Measurements from ENCODE around the gene ENTPD8.

ENTPD8 gene

DNA sequence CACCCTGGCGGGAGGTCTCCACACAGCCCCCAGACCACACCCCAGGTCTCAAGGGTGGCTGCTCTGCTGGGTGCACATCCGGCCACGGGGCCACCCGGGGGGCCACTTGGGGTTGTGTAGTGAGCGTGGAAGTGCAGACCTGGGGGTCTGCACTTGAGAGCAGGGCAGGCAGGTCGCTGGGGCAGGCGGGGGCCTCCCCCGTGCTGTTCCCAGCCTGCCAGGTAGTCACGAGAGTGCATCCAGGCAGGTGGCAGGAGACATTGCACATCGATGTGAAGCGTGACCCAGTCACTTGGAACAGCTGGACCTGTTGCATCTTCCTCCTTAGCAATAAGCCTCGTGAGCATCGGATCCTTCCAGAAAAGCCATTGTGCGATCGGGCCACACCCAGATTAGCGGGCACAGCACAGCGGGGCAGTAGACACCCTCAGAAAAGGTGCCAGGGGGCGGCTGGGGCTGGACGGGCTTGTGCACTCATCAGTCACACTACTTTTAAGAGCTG is 4.8 kb upstream of the ENTPD8 start:
- DNase-seq = no peak

DNA sequence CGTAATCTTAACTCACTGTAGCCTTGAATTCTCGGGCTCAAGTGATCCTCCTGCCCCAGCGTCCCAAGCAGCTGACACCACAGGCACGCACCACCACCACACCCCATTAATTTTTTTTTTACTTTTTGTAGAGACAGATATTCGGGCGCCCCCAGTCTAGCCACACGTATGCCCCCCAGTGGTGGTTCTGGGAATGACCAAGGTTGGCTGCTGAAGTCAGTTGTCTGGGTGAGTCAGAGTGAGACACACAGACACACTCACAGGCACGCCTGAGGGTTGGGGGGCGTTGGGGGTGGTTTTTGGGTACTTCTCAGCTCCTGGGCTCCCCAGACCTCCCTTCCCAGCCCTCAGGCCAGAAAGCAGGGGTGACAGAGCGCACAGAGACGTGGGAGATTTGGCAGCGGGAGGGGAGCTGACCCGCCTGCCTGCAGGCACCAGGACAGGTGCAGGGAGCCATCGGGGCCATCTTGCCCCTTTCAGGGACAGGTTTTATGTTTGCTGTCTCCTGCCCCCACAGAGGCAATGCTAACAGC is 4.2 kb upstream of the ENTPD8 start:
- DNase-seq = peak; percentile 92

DNA sequence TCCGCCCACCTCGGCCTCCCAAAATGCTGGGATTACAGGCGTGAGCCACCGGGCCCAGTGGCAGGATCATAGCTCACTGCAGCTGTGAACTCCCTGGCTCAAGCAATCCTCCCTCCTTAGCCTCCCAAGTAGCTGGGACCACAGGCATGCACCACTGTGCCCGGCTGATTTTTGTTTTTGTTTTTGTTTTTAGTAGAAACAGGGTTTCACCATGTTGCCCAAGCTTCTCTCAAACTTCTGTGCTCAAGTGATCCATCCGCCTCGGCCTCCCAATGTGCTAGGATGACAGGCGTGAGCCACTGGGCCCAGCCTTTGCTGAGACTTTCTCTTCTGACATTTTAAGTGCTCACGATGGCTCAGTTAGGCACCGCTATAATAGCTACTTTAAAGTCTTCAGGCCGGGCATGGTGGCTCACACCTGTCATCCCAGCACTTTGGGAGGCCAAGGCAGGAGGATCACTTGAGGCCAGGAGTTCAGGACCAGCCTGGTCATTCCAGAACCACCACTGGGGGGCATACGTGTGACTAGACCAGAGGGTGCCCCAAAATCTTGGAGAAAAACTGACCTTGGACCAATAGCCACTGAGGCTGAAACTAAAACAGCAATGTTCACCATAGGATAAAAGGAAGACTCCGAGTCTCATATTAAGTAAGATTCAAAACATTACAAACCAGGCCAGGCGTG is 3.1 kb upstream of the ENTPD8 start:
- DNase-seq = no peak

DNA sequence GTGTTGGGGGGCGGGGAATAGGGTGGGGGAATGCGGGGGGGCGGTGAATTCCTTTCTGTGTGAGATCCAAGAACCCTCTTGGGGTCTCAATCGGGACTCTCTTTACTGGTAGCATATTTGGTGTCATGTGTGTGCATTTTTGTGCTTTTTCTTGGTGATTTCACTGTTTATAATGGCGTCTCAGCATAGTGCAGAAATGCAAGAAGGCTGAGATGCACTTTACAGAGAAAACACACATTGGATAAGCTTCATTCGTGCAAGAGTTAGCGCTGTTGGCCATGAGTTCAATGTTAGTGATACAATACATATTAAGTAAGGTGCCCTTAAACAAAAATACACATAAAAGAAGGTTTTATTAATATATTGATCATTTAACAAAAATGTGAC is 771 bp upstream of the ENTPD8 start:
- no peak for DNase-seq

DNA sequence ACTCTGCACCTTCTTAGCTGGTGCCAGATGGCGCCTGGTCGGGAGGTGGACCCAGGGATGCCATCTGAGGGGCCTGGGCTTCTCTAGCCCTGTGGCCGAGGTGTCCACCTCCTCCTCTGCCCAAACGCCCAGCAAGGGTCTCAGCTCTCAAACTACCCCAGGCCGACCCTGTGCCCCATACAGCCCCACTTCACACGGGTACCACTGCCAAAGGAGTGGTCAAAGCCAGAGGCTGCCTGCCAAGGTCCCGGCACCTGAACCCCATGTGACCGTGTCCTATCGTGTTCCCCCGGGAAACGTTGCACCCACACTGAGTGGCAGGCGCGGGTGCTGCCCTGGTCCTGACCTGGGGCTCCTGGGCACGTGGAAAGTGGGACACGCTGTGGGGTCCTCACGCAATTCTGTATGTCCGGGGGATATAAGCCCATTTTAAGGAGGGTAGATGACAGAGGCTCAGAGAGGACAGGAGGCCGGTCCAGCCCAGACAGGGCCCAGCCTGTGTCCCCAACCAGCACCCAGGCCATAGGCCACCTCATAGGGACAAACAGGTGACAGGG is 1.9 kb downstream of the ENTPD8 start:
- no peak for DNase-seq

DNA sequence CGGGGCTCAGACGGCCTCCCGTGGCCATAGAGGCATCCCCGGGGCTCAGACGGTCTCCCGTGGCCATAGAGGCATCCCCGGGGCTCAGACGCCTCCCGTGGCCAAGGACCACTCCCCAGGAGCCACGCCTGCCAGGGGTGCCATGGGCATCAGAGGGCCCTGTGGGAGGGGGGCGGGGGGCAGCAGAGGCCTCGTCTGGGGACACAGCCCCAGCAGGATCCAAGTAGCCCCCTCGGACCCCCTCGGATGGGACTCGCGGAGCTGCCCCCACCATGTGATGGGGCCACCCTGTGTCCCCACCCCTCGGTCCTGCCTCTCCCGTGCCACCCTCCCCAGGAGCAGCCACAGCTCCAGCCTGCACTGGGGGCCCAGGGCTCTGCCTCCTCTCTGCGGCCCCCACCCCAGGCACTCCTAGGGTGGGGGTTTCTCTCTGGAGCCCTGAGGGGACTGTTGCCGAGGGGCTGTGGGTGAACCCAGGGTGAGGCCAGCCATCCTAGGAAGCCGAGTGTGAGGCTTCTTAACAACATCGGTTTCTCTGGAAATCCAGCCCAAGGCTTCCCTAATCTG is 2.5 kb downstream of the ENTPD8 start:
- no peak for DNase-seq

DNA sequence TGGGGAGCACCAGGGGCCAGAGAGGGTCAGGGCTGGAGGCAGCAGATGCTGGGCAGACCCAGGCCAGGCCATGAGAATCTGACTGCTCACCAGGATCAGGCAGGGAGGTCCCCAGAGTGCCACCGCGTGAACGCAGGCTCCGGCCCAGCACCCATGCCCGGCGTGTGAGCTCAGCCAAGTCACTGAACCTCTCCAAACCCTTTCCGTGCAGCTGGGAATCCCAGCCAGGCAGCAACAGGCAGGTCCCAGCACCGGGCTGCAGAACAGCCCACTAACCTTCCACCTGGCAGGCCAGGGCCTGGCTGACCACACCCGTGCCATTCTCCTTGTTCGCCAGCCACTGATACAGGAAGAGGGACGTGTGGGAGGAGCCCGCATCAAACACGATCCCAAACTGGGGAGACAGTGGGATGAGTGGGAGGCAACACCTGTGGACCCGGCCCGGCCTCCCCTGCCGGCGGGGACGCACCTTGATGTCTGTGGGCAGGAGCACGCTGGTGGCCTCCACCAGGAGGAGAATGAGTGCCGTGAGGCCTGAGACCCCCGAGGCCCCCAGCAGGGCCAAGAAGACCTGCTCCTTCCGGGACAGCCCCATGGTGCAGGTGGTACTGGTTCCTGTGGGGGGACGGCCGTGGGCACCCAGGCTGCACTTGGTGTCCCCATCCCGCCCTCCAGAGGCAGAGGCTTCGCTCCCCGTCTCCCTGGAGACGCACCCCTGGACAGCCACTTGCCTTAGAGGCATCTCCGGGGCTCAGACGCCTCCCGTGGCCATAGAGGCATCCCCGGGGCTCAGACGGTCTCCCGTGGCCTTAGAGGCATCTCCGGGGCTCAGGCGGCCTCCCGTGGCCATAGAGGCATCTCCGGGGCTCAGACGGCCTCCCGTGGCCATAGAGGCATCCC is 3.2 kb downstream of the ENTPD8 start:
- DNase-seq = no peak

DNA sequence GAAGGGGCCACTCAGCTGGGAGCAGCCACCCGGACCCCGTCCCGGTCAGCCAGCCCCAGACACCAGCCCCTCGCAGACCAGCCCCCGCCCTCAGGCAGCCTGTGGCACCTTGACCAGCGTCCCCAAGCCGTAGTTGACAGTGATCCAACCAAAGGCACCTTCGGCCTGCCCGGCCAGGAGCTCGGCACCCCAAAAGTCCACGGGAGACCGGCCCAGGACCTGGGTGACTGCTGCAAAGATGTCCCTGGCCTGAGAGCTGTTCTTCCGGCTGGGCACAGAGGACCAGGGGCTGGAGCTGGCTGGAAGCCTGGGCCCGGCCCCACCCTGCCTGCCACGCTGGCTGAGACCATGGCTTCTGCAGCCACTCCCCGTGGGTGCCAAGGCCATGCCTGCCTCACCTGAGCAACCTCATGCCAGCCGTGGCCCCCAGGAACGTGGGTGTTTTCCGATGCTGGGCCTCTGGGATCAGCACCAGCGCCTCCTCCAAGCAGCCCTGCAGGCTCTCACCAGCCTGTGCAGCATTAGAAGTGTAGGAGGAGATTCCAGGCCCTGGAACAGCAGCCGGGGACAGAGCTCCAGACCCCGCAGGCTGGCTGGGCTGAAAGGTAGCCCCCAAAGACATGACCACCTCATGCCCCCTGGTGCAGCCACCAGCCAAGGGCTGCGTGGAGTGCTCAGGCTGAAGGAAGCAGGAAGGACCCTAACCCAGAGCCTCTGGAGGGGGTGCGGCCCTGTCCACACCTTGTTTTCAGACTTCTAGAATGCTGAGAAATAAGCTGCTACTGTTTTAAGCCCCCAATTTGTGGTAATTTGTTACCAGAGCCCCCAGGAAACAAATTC is 4.2 kb downstream of the ENTPD8 start:
- DNase-seq = no peak

DNA sequence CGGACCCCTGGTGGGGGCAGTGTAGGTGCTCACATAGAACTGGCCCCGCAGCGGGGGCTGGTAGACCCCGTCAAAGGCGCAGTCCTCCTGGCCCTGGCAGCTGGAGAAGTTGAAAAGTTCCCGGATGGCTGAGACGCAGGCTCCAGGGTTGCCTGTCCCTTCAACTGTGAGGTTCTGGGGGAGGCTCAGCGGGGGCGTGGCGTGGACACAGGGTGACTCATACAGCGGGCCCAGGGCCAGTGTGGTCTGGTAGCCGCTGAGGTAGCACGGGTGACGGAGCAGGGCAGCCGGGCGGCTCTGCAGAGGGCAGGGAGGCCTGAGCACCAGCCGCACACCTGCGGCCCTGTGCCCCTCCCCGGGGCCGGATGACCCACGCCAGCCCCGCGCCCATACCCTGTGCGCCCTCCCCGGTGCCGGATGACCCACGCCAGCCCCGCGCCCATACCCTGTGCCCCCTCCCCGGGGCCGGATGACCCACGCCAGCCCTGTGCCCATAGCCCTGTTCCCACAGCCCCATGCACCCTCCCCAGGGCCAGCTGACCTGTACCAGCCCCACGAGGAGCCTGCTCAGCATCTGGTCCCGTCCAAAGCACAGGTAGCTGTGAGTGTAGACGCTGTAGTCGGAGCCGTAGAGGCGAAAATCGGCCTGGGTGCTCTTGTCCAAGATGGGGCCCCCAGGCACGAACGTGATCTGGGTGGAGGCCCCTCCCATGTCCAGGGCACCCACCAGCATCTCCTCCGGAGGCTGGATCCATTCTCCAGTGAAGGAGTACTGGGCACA is 5.0 kb downstream of the ENTPD8 start:
- no peak for DNase-seq

DNA sequence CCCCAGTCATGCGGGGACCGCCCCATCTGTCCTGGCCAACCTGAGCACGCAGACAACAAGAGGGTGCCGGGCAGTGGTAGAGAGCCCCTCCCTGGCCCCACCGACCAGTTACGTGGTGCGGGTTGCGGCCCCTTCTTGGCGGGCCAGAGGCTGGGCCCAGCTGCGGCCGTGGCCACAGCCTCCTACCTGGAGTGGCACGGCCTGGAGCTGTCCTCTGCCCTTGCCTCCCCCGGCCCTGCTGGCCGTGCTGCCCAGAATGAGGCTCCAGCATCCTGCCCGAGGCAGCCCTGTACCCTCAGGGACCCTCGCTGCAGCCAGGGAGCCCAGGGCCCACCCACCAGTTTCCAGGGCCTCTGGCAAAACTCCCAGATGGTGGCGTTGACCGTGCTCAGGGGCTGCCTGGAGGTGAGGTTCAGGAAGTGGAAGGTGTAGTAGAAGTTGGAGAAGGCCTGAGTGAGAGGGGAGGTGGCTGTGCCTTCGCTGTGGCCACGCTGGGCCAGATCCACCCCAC is 5.7 kb downstream of the ENTPD8 start:
- no peak for DNase-seq

DNA sequence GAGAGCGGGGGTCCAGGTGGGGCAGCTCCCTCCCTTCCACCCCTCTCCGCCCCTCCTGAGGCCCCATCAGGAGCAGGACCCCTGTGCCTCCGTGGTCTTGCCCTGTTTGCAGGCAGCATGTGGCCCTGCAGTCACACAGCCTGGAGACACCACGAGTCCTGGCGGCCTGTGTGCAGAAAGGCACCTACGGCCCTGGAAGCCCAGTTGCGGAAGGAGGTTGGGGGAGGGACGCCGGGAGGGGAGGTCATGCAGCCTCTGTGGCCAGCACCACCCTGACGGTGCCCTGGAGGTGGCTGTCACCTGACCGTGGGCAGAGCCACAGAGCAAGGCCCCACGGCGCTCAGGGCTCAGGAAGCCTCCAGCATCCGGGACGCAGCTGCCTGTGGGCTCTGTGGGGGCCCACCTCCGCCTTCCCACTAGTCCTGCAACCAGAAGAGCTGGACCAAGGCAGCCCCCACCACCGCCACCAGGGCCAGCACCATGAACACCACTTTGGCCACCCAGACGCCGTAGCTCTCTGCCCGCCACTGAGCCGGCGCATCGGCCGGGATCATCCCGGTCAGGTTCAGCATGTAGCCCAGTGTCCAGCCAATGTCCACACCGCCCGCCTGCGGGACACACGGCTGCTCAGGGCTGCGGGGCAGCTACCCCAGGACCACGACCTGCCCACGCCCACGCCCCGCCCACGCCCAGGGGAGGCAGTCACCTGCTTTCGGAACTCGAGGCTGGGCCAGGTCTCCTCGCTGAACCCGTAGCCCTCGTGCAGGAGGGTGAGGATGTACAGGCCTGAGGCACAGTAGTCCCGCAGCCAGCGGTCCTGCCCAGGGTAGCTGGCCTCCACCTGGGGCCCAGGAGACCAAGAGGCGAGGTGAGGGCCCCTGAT is 6.4 kb downstream of the ENTPD8 start:
- no peak for DNase-seq

DNA sequence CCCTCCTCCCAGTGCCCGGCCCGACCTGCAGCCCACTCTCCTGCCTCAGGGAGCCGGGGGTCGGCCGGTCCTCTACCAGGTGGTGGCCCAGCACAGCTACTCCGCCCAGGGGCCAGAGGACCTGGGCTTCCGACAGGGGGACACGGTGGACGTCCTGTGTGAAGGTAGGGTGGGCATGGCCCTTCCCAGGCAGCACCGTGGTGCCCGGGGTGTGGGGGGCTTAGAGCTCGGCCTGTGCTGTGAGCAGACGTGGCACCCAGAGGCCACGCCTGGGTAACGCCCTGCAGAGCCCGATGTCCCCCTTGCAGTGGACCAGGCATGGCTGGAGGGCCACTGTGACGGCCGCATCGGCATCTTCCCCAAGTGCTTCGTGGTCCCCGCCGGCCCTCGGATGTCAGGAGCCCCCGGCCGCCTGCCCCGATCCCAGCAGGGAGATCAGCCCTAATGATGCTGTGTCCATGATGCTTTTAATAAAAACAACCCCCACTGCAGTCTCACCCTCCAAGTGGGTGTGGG is 7.2 kb downstream of the ENTPD8 start:
- no peak for DNase-seq

DNA sequence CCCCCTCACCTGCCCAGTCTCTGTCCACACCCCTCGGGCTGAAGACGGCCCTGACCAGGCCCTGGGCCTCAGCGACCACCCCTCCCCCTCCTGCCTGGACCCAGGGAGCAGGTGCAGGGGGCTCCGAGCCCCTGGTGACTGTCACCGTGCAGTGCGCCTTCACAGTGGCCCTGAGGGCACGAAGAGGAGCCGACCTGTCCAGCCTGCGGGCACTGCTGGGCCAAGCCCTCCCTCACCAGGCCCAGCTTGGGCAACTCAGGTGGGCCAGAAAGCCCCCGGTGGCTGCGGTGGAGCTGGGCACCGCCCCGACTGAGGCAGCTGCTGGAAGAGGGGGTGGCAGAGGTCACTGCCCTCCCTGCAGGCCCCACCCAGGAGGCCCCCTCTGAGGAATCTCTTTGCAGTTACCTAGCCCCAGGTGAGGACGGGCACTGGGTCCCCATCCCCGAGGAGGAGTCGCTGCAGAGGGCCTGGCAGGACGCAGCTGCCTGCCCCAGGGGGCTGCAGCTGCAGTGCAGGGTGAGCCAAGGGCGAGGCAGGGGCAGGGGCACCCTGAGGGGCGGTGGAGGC is 7.7 kb downstream of the ENTPD8 start:
- no peak for DNase-seq

DNA sequence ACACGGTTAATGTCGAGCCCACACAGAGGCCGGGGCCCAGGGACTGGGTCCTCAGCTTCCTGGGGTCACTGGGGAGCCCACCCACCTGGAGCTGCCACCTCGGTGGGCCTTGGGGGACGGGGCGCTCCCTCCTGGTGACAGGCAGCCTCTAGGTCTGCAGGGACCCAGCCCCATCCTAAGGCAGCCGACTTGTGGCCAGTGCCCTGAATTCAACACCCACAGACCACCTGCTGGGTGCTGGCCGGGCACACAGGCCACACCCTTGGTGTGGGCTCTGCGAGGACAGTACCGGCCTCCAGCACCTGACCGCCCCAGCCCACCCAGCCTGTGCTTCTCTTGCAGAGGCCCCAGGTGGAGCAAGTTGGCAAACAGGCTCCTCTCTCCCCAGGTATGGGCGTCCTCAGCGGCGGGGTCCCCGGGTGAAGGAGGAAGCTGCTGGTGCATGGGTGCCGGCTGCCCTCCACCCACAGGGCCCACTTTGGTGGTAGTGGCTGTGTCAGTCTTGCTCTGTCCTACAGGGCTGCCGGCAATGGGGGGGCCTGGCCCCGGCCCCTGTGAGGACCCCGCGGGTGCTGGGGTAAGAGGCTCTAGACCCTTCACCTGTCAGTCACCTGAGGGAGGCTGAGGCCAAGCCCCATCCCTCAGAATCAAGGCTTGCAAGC is 8.3 kb downstream of the ENTPD8 start:
- no peak for DNase-seq

DNA sequence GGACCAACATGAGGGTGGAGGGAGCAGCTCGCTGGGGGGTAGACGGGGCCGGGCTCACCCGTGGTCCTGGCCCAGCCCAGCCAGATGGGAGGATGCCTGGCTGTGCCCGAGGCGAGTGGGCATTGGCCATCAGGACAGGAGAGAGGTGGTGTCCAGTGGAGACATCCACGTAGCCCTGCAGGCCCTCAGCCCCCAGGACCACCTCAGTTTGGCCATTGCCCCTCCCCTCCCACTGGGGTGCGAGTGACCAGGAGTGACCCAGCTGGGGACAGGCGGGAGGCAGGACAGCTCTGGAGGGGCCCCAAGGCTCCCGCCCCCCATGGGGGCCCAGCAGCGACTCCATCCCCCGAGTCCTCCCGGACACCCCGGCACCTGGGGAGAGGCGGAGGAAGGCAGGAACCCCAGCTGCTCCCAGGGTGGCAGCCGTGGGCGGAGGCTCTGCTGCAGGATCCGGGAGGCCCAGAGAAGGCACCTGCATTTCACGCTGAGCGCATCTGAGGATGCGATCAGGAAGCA is 9.7 kb downstream of the ENTPD8 start:
- no peak for DNase-seq

DNA sequence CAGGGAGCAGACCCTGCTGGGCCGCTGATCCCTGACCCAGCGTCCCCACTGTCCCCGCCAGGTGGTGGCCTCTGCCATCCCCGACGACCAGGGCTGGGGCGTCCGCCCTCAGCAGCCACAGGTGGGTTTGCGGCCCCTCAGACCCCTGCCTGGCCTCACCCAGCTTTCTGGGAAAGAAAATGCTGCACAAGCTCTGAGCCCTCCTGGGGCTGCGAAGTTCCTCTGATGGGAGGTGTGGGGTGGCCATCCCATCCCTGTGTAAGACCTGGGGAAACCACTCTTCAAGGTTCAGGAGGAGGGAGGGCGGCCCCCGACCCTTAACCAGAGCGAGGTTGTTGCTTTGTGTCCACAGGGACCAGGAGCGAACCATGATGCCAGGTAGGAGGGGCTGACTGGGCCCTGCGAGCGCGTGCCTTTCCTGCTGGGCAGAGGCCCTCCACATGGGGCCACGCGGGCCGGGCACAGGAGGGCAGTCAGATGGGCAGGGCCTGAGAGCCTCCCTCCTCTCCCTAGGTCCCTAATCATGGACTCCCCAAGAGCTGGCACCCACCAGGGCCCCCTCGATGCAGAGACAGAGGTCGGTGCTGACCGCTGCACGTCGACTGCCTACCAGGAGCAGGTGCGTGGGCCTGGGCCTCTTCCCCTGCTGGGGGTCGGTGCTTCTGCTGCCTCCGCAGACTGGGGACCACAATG is 10.3 kb downstream of the ENTPD8 start:
- no peak for DNase-seq

DNA sequence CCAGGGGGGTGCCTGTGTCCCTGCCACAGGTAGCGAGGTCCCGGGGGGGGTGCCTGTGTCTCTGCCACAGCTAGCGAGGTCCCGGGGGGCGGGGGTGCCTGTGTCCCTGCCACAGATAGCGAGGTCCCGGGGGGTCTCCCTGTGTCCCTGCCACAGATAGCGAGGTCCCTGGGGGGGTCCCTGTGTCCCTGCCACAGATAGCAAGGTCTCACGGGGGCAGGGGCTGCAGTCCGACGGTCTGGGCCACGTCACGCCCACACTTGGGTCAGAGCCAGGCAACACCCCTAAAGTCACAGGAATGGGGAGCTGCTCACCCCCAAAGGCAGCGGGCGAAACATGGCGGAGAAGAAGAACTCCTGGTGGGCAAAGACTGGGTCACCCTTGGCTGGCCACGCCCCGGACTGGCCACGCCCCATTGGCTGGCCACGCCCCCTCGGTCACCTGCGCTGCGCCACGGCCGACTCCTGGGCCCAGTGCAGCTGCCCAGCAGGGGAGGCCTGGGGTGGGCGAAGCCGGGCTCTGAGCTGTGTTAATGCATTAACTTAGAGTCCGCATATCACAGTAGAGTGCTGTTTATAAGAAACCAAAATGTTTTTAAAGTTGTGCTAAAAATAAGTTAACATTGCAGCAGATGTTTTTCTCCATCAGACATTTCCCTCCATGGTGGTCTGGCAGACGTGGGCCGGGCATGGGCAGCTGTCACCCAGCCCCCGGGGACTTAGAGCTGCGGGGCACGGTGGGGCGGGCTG is 11.0 kb downstream of the ENTPD8 start:
- DNase-seq = no peak

DNA sequence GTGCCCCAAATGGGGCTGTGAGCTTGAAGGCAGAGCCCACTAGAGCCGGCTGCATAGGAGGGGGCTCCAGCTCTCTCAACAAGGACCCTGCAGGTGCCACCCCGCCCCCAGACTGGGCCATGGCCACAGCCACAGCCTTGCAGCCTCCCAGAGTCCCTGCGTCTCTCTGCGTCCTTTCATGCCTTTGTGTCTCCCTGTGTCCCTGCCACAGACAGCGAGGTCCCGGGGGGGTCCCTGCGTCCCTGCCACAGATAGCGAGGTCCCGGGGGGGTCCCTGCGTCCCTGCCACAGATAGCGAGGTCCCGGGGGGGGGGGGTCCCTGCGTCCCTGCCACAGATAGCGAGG is 11.6 kb downstream of the ENTPD8 start:
- DNase-seq = no peak
